OCI-LY1 (cell line): ENCODE data around the gene MAP4K3.
"Not testable (repeated sequence)": the region's sequence is repeated elsewhere in the genome, so short reads cannot be mapped to it uniquely, and the experiment has no call there.

Experiments
- H2AFZ ChIP-seq: fragments of 200-600 bp; sonication (generic), shearing (Covaris generic); 2 replicates; pipeline ENCODE4 v1.6.0; 2014; ENCODE audit warnings: antibody characterized with exemption, mild to moderate bottlenecking, low read length
- H3F3A ChIP-seq: fragments of 200-600 bp; sonication (generic), shearing (Covaris generic); 2 replicates; pipeline ENCODE4 v1.6.0; 2014; ENCODE audit warnings: mild to moderate bottlenecking, antibody characterized with exemption, low read length, moderate library complexity; ENCODE audit not compliant: insufficient read depth
- H3K27ac ChIP-seq: fragments of 200-600 bp; sonication (generic); 2 replicates; pipeline ENCODE4 v1.5.1; 2014; ENCODE audit warnings: low read length, mixed run types, mild to moderate bottlenecking, low read depth; ENCODE audit not compliant: poor library complexity, severe bottlenecking
- H3K27me3 ChIP-seq: fragments of 200-600 bp; sonication (generic); 2 replicates; pipeline ENCODE4 v1.6.0; 2014; ENCODE audit warnings: antibody characterized with exemption, mild to moderate bottlenecking, low read length, moderate library complexity; ENCODE audit not compliant: insufficient read depth
- H3K36me3 ChIP-seq: fragments of 200-600 bp; sonication (generic); 2 replicates; pipeline ENCODE4 v1.6.1; 2014; ENCODE audit warnings: mild to moderate bottlenecking, antibody characterized with exemption, low read length, moderate library complexity, mixed read lengths; ENCODE audit not compliant: insufficient read depth
- H3K4me1 ChIP-seq: fragments of 200-600 bp; sonication (generic); 2 replicates; pipeline ENCODE4 v1.5.1; 2014; ENCODE audit warnings: mild to moderate bottlenecking, low read length, moderate library complexity; ENCODE audit not compliant: insufficient read depth, severe bottlenecking
- H3K4me2 ChIP-seq: fragments of 200-600 bp; sonication (generic), shearing (Covaris generic); 2 replicates; pipeline ENCODE4 v1.6.1; 2014; ENCODE audit warnings: low read length
- H3K4me3 ChIP-seq: fragments of 200-600 bp; sonication (generic); 2 replicates; pipeline ENCODE4 v1.5.1; 2014; ENCODE audit warnings: low read length, low read depth, mild to moderate bottlenecking, mixed read lengths; ENCODE audit not compliant: poor library complexity, severe bottlenecking
- H3K79me2 ChIP-seq: fragments of 200-600 bp; shearing (Covaris generic); 2 replicates; pipeline ENCODE4 v1.6.1; 2016; ENCODE audit warnings: mixed run types, low read length, mixed read lengths; ENCODE audit not compliant: insufficient read depth
- H3K9ac ChIP-seq: fragments of 200-600 bp; sonication (generic), shearing (Covaris generic); 2 replicates; pipeline ENCODE4 v1.6.1; 2014; ENCODE audit warnings: mild to moderate bottlenecking, low read length, mixed read lengths
- H3K9me2 ChIP-seq: fragments of 200-600 bp; sonication (generic), shearing (Covaris generic); 2 replicates; pipeline ENCODE4 v1.6.1; 2014; ENCODE audit warnings: low read depth, mild to moderate bottlenecking, low read length, mixed read lengths
- H3K9me3 ChIP-seq: fragments of 200-600 bp; shearing (Covaris generic); 2 replicates; pipeline ENCODE4 v1.6.1; 2014; ENCODE audit warnings: low read length, mixed read lengths
- H4K20me1 ChIP-seq: fragments of 200-600 bp; sonication (generic), shearing (Covaris generic); 2 replicates; pipeline ENCODE4 v1.6.0; 2016; ENCODE audit warnings: mild to moderate bottlenecking, low read length; ENCODE audit not compliant: insufficient read depth
- CTCF ChIP-seq: fragments of 200-600 bp; sonication (generic), shearing (Covaris generic); IDR thresholded peaks from 2 replicates; pipeline ENCODE4 v1.5.1; 2017; ENCODE audit warnings: mild to moderate bottlenecking, antibody characterized with exemption, low read length, moderate library complexity, mixed read lengths
- EZH2 ChIP-seq: fragments of 200-600 bp; sonication (generic), shearing (Covaris generic); IDR thresholded peaks from 2 replicates; pipeline ENCODE4 v1.8.0; 2017; ENCODE audit warnings: borderline replicate concordance, mixed run types, mild to moderate bottlenecking, antibody characterized with exemption, low read length, moderate library complexity, mixed read lengths

Gene MAP4K3

GRCh38 chr2:39247512-39248043, 189.5 kb downstream of the MAP4K3 start:
- H3K9ac ChIP-seq, result no peak overlapping the region
- no peaks in the 10 kb centered on the region for H3K9me2 ChIP-seq
- peaks cover 29% of the 10 kb centered on the region for H3K4me1 ChIP-seq
- H3K27me3 ChIP-seq, result no peaks in the 10 kb centered on the region
- no peak overlapping the region for H3K4me2 ChIP-seq
- TF ChIP-seq CTCF (no peak), EZH2 (no peak)
- H3F3A ChIP-seq, result no peaks in the 10 kb centered on the region
- H3K36me3 ChIP-seq, result peaks cover 25% of the 10 kb centered on the region
- no peak overlapping the region for H3K4me3 ChIP-seq
- no peak overlapping the region for H3K27ac ChIP-seq
- H2AFZ ChIP-seq, result no peak overlapping the region
- no peaks in the 10 kb centered on the region for H4K20me1 ChIP-seq
- H3K79me2 ChIP-seq, result no peaks in the 10 kb centered on the region
- peaks cover 10% of the 10 kb centered on the region for H3K9me3 ChIP-seq

DNA sequence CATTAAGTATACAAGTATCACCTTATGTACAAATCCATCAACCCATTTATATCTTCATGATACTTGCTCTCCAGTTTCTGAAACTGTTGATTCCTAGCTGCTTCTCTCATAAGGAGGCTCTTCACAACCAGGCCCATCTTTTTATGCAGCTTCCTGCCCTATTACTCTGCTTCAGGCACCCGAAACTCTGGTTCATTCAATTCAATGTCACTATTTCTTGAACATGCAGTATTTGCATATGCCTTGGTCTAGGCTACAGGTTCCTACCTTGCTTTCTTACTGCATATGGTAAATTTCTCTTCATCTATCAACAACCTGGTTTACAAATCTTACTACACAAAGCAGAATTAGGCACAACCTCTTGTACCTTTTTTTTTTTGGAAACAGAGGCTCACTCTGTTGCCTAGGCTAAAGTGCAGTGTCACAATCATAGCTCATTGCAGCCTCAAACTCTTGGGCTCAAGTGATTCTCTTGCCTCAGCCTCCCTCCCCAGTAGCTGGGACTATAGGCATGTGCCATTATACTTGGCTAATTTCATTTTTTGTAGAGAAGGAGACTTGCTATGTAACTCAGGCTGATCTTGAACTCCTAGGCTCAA, 190.6 kb downstream of the MAP4K3 start:
- Histone ChIP-seq H3K27me3 (no peaks in the 10 kb centered on the region), H3K4me2 (peak overlapping the region; percentile 69; the same call in 1 of the 2 replicates), H3F3A (no peaks in the 10 kb centered on the region), H3K4me1 (peaks cover 40% of the 10 kb centered on the region), H3K4me3 (peak overlapping the region; percentile 57), H3K27ac (peak overlapping the region; percentile 81), H2AFZ (no peak overlapping the region), H3K36me3 (peaks cover 14% of the 10 kb centered on the region), H4K20me1 (no peaks in the 10 kb centered on the region), H3K9me2 (no peaks in the 10 kb centered on the region), H3K9ac (no peak overlapping the region), H3K79me2 (no peaks in the 10 kb centered on the region), H3K9me3 (peaks cover 8% of the 10 kb centered on the region)
- TF ChIP-seq CTCF, result no peak
- no peak for TF ChIP-seq EZH2

GRCh38 chr2:39244963-39245625, 192.0 kb downstream of the MAP4K3 start:
- peak overlapping the region; percentile 81 for H3K27ac ChIP-seq
- not testable (repeated sequence) for H3K79me2 ChIP-seq, H3K9me2 ChIP-seq

DNA sequence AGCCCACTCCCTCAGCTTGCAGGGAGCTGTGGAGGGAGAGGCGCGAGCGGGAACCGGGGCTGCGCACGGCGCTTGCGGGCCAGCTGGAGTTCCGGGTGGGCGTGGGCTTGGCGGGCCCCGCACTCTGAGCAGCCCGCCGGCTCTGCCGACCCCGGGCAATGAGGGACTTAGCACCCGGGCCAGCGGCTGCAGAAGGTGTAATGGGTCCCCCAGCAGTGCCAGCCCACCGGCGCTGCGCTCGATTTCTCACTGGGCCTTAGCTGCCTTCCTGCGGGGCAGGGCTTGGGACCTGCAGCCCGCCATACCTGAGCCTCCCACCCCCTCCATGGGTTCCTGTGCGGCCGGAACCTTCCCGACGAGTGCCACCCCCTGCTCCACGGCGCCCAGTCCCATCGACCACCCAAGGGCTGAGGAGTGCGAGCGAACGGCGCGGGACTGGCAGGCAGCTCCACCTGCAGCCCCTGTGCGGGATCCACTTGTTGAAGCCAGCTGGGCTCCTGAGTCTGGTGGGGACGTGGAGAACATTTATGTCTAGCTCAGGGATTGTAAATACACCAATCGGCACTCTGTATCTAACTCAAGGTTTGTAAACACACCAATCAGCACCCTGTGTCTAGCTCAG, 192.7 kb downstream of the MAP4K3 start:
- H3K9me2 ChIP-seq, H3K4me3 ChIP-seq, H3K36me3 ChIP-seq, H3K9ac ChIP-seq, H3K4me2 ChIP-seq, H2AFZ ChIP-seq, H4K20me1 ChIP-seq, H3K79me2 ChIP-seq, H3F3A ChIP-seq, H3K9me3 ChIP-seq, H3K27me3 ChIP-seq: not testable (repeated sequence)
- peak overlapping the region; percentile 81 for H3K27ac ChIP-seq
- H3K4me1 ChIP-seq, result peaks cover 48% of the 10 kb centered on the region

More at GRCh38 chr2:39244963-39245625, 192.0 kb downstream of the MAP4K3 start:
- H3K36me3 ChIP-seq, H3K27me3 ChIP-seq, H2AFZ ChIP-seq, H3K9me3 ChIP-seq, H3F3A ChIP-seq, H4K20me1 ChIP-seq: not testable (repeated sequence)
- Histone ChIP-seq H3K4me1 (peaks cover 48% of the 10 kb centered on the region), H3K4me3 (peak overlapping the region; percentile 57), H3K9ac (peak overlapping the region; percentile 66), H3K4me2 (peak overlapping the region; percentile 69)
